Neural progenitor cell (in vitro differentiated cells): ENCODE data around the gene RAB40A. TPM values are rescaled to one million over a fixed set of nuclear protein-coding genes. Genes with fewer than 3 reads are reported as not detected.

Source experiments
- DNase-seq: peaks from one replicate; pipeline ENCODE4 v3.0.0-alpha.2; 2016; ENCODE audit warnings: low spot score
- H2AFZ ChIP-seq: fragments of 200-600 bp; sonication (generic); replicated peaks from 2 replicates; pipeline ENCODE4 v1.6.1; 2016; ENCODE audit warnings: antibody characterized with exemption
- H3F3A ChIP-seq: fragments of 200-600 bp; sonication (generic); 2 replicates; pipeline ENCODE4 v1.6.1; 2016; ENCODE audit warnings: antibody characterized with exemption, low read depth
- H3K27ac ChIP-seq: fragments of 200-600 bp; sonication (generic); 2 replicates; pipeline ENCODE4 v1.5.1; 2016; ENCODE audit warnings: mild to moderate bottlenecking
- H3K27me3 ChIP-seq: fragments of 200-600 bp; sonication (generic); 2 replicates; pipeline ENCODE4 v1.6.1; 2016; ENCODE audit warnings: mild to moderate bottlenecking, moderate library complexity
- H3K36me3 ChIP-seq: fragments of 200-600 bp; sonication (generic); 2 replicates; pipeline ENCODE4 v1.5.1; 2016
- H3K4me1 ChIP-seq: fragments of 200-600 bp; sonication (generic); 2 replicates; pipeline ENCODE4 v1.6.1; 2016; ENCODE audit warnings: mixed run types
- H3K4me2 ChIP-seq: fragments of 200-600 bp; sonication (generic); 2 replicates; pipeline ENCODE4 v1.6.1; 2016
- H3K4me3 ChIP-seq: fragments of 200-600 bp; sonication (generic); 2 replicates; pipeline ENCODE4 v1.5.1; 2016
- H3K79me2 ChIP-seq: fragments of 200-600 bp; sonication (generic); 2 replicates; pipeline ENCODE4 v1.6.1; 2016; ENCODE audit warnings: low read depth
- H3K9ac ChIP-seq: fragments of 200-600 bp; sonication (generic); 2 replicates; pipeline ENCODE4 v1.6.1; 2016
- H3K9me3 ChIP-seq: fragments of 200-600 bp; sonication (generic); 2 replicates; pipeline ENCODE4 v1.5.1; 2016; ENCODE audit warnings: low read depth
- H4K20me1 ChIP-seq: fragments of 200-600 bp; sonication (generic); 2 replicates; pipeline ENCODE4 v1.6.1; 2016; ENCODE audit warnings: low read depth
- H3K27ac Mint-ChIP-seq: 3 replicates; pipeline ENCODE4 v1.8.0; 2021; ENCODE audit warnings: mixed read lengths
- H3K27me3 Mint-ChIP-seq: 2 replicates; pipeline ENCODE4 v1.8.0; 2022; ENCODE audit warnings: low read depth, mild to moderate bottlenecking, inconsistent platforms, moderate library complexity, mixed read lengths; ENCODE audit not compliant: insufficient read depth
- H3K36me3 Mint-ChIP-seq: 3 replicates; pipeline ENCODE4 v1.8.0; 2021; ENCODE audit warnings: mixed read lengths
- H3K4me1 Mint-ChIP-seq: 3 replicates; pipeline ENCODE4 v1.8.0; 2021; ENCODE audit warnings: mixed read lengths
- H3K4me3 Mint-ChIP-seq: 3 replicates; pipeline ENCODE4 v1.8.0; 2021; ENCODE audit warnings: mild to moderate bottlenecking, moderate library complexity, mixed read lengths
- H3K9me3 Mint-ChIP-seq: 3 replicates; pipeline ENCODE4 v1.8.0; 2020; ENCODE audit warnings: mixed read lengths
- CTCF ChIP-seq: fragments of 200-600 bp; sonication (generic); IDR thresholded peaks from 2 replicates; pipeline ENCODE4 v1.5.1; 2017; ENCODE audit warnings: antibody characterized with exemption, mild to moderate bottlenecking
- EZH2 ChIP-seq: fragments of 200-600 bp; sonication (generic); IDR thresholded peaks from 2 replicates; pipeline ENCODE4 v1.6.1; 2017; ENCODE audit warnings: antibody characterized with exemption, mild to moderate bottlenecking, moderate library complexity
- EZH2phosphoT487 ChIP-seq: fragments of 200-600 bp; sonication (generic); IDR thresholded peaks from 2 replicates; pipeline ENCODE4 v1.6.1; 2017; ENCODE audit warnings: antibody characterized with exemption
- total RNA-seq: library from RNA; depleted of rRNA; stranded (reverse); fragments of >200 nt; gene quantifications from 2 replicates; pipeline ENCODE4 v1.2.3, GENCODE V29; 2015; ENCODE audit warnings: low replicate concordance

The RAB40A gene
- total RNA-seq = 0.31 and 0.60 TPM in 2 replicates

GRCh38 chrX:103519389-103519788, at the start of gene RAB40A:
Gene RAB40A (minus strand): TSS chrX:103519489. CDS start chrX:103500756, 18,733 bp downstream.
- Mint-ChIP-seq H3K4me1 (peaks cover 8% of the 10 kb centered on the region), H3K9me3 (no peaks in the 10 kb centered on the region), H3K27ac (no peak within 1 kb of the TSS), H3K27me3 (no peaks in the 10 kb centered on the region), H3K4me3 (no peak within 1 kb of the TSS), H3K36me3 (no peaks in the 10 kb centered on the region)
- no peaks in the 10 kb centered on the region for H3K27me3 ChIP-seq
- TF ChIP-seq EZH2phosphoT487 (no peak), EZH2 (no peak)
- no peaks in the 10 kb centered on the region for H3K79me2 ChIP-seq
- no peak for DNase-seq
- no peak within 1 kb of the TSS for H3K4me2 ChIP-seq
- H3K9ac ChIP-seq = no peak within 1 kb of the TSS
- no peaks in the 10 kb centered on the region for H3K9me3 ChIP-seq
- H3K4me1 ChIP-seq = no peaks in the 10 kb centered on the region
- H3K4me3 ChIP-seq = no peak within 1 kb of the TSS
- no peak within 1 kb of the TSS for H2AFZ ChIP-seq
- H4K20me1 ChIP-seq = no peaks in the 10 kb centered on the region
- no peak within 1 kb of the TSS for H3K27ac ChIP-seq
- H3K36me3 ChIP-seq = no peaks in the 10 kb centered on the region
- H3F3A ChIP-seq = no peaks in the 10 kb centered on the region

GRCh38 chrX:103565752-103566151, 46.5 kb upstream of the RAB40A start:
- Histone ChIP-seq H3K27me3 (peaks cover 5% of the 10 kb centered on the region), H3K4me1 (no peaks in the 10 kb centered on the region), H3K36me3 (no peaks in the 10 kb centered on the region), H3K27ac (no peak overlapping the region), H3K79me2 (no peaks in the 10 kb centered on the region), H3K4me2 (no peak overlapping the region), H3K9ac (no peak overlapping the region), H3F3A (no peaks in the 10 kb centered on the region), H4K20me1 (no peaks in the 10 kb centered on the region), H3K4me3 (no peak overlapping the region), H3K9me3 (no peaks in the 10 kb centered on the region), H2AFZ (no peak overlapping the region)
- Mint-ChIP-seq H3K27ac (no peak overlapping the region), H3K27me3 (no peaks in the 10 kb centered on the region), H3K4me1 (no peaks in the 10 kb centered on the region), H3K4me3 (no peak overlapping the region), H3K9me3 (no peaks in the 10 kb centered on the region), H3K36me3 (no peaks in the 10 kb centered on the region)
- no peak for TF ChIP-seq CTCF
- TF ChIP-seq EZH2phosphoT487 = no peak
- no peak for TF ChIP-seq EZH2
- DNase-seq = no peak

GRCh38 chrX:103565197-103565596, 45.9 kb upstream of the RAB40A start:
- no peak overlapping the region for H3K4me3 ChIP-seq
- H3F3A ChIP-seq = no peaks in the 10 kb centered on the region
- TF ChIP-seq EZH2 (no peak), EZH2phosphoT487 (no peak), CTCF (no peak)
- no peak overlapping the region for H3K9ac ChIP-seq
- Mint-ChIP-seq H3K36me3 (no peaks in the 10 kb centered on the region), H3K4me1 (no peaks in the 10 kb centered on the region), H3K27ac (no peak overlapping the region), H3K27me3 (no peaks in the 10 kb centered on the region), H3K4me3 (no peak overlapping the region), H3K9me3 (no peaks in the 10 kb centered on the region)
- H4K20me1 ChIP-seq = no peaks in the 10 kb centered on the region
- H3K36me3 ChIP-seq = no peaks in the 10 kb centered on the region
- DNase-seq = no peak
- H3K27ac ChIP-seq = no peak overlapping the region
- no peak overlapping the region for H2AFZ ChIP-seq
- H3K27me3 ChIP-seq = peaks cover 5% of the 10 kb centered on the region
- no peaks in the 10 kb centered on the region for H3K9me3 ChIP-seq
- no peak overlapping the region for H3K4me2 ChIP-seq
- H3K4me1 ChIP-seq = no peaks in the 10 kb centered on the region
- no peaks in the 10 kb centered on the region for H3K79me2 ChIP-seq

GRCh38 chrX:103562801-103563200, 43.5 kb upstream of the RAB40A start:
- H3K4me2 ChIP-seq = no peak overlapping the region
- H3K27ac ChIP-seq = no peak overlapping the region
- no peaks in the 10 kb centered on the region for H3K9me3 ChIP-seq
- H3K79me2 ChIP-seq = no peaks in the 10 kb centered on the region
- no peak for TF ChIP-seq CTCF
- TF ChIP-seq EZH2 = no peak
- no peak for TF ChIP-seq EZH2phosphoT487
- H3K9ac ChIP-seq = no peak overlapping the region
- H3K9me3 Mint-ChIP-seq = no peaks in the 10 kb centered on the region
- peaks cover 5% of the 10 kb centered on the region for H3K27me3 ChIP-seq
- no peak for DNase-seq
- H3K27ac Mint-ChIP-seq = no peak overlapping the region
- H3F3A ChIP-seq = no peaks in the 10 kb centered on the region
- H3K36me3 ChIP-seq = no peaks in the 10 kb centered on the region
- no peaks in the 10 kb centered on the region for H4K20me1 ChIP-seq
- H3K4me3 Mint-ChIP-seq = no peak overlapping the region
- H3K4me3 ChIP-seq = no peak overlapping the region
- no peaks in the 10 kb centered on the region for H3K36me3 Mint-ChIP-seq
- H3K4me1 ChIP-seq = no peaks in the 10 kb centered on the region
- no peak overlapping the region for H2AFZ ChIP-seq
- no peaks in the 10 kb centered on the region for H3K27me3 Mint-ChIP-seq
- H3K4me1 Mint-ChIP-seq = no peaks in the 10 kb centered on the region
